Mucosa of descending colon (tissue), 3 donors: ENCODE data around the gene RASGRF2. TPM values are rescaled to one million over a fixed set of nuclear protein-coding genes. Genes with fewer than 3 reads are reported as not detected.

Experiments used
- ATAC-seq: fragments of 200-7000 bp; cut with Tn5 transposase; one replicate; pipeline ENCODE4 v1.9.1; 2020; ENCODE audit warnings: mild to moderate bottlenecking, moderate library complexity
- DNase-seq, 3 donors: peaks; one replicate each; pipeline ENCODE4 v3.0.0-alpha.2; 2020
- H3K36me3 ChIP-seq: fragments of 200-600 bp; one replicate; pipeline ENCODE4 v1.8.0; 2021; ENCODE audit warnings: low read depth, mild to moderate bottlenecking
- H3K4me1 ChIP-seq: fragments of 200-600 bp; one replicate; pipeline ENCODE4 v1.8.0; 2021; ENCODE audit warnings: low read depth, mild to moderate bottlenecking
- H3K4me3 ChIP-seq: fragments of 200-600 bp; one replicate; pipeline ENCODE4 v1.8.0; 2021; ENCODE audit warnings: mild to moderate bottlenecking
- H3K9me3 ChIP-seq: fragments of 200-600 bp; one replicate; pipeline ENCODE4 v1.8.0; 2021; ENCODE audit warnings: mild to moderate bottlenecking
- intact Hi-C, 2 donors: fragments of 100-400 bp; cut with DNase I in 1 of 2; cut with micrococcal nuclease in 1 of 2; formaldehyde crosslinking; loops; one replicate each; pipeline versions ENCODE4 v1.11.0 to v1.11.1; 2022; cut with DNase I, micrococcal nuclease
- total RNA-seq, 3 donors: library from RNA; stranded (reverse); fragmentation: NEBNext Ultra II Directional in 2 of 3; extraction: Animal tissue kit (Norgen Biotek cat#: 25700) in 2 of 3; gene quantifications; one replicate each; pipeline versions ENCODE4 v1.2.1 to v1.2.4, GENCODE V29; 2021 to 2023
- TF ChIP-seq, protein P1 (sequence below): fragments of 200-600 bp; IDR thresholded peaks from one replicate; pipeline ENCODE4 v1.8.0; 2022; ENCODE audit warnings: antibody characterized with exemption, mild to moderate bottlenecking
- donor health status: DM: no; HTN: no; CAD: no; lungs with moderate emphysema.
- donor health status: DM: no; HTN: no; CAD: no.
- donor health status: DM: no; HTN: yes; CAD: no.

Gene RASGRF2
- total RNA-seq, 3 donors from 2014 or later, result 2.0 to 8.0 (median 2.9) TPM

DNA sequence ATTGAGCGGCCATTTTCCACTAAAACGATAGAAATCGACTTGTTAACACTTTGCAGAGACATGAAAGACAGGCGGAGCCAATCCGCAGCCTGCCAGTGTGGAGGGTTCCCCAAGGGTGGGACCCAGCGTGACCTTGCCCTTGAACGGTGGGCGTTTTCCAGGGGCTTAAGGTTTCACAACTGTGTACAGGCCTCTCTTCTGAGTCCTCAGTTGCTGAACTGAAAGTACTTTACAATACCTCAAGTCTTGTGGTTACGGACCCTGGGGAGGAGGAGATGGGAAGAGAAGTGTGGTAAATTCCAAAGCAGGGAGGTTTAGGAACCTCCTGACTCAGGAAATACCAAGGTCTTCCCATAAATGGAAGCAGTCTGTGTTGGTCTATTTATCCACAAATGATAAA, 204.8 kb downstream of the RASGRF2 start:
- Histone ChIP-seq H3K9me3 (no peaks in the 10 kb centered on the region), H3K4me3 (no peak overlapping the region), H3K4me1 (no peaks in the 10 kb centered on the region), H3K36me3 (no peaks in the 10 kb centered on the region)
- intact Hi-C loops, result no loop called here
- no peak for DNase-seq
- no peak for ATAC-seq
- TF ChIP-seq, protein P1, sequence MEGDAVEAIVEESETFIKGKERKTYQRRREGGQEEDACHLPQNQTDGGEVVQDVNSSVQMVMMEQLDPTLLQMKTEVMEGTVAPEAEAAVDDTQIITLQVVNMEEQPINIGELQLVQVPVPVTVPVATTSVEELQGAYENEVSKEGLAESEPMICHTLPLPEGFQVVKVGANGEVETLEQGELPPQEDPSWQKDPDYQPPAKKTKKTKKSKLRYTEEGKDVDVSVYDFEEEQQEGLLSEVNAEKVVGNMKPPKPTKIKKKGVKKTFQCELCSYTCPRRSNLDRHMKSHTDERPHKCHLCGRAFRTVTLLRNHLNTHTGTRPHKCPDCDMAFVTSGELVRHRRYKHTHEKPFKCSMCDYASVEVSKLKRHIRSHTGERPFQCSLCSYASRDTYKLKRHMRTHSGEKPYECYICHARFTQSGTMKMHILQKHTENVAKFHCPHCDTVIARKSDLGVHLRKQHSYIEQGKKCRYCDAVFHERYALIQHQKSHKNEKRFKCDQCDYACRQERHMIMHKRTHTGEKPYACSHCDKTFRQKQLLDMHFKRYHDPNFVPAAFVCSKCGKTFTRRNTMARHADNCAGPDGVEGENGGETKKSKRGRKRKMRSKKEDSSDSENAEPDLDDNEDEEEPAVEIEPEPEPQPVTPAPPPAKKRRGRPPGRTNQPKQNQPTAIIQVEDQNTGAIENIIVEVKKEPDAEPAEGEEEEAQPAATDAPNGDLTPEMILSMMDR, result no peak

DNA sequence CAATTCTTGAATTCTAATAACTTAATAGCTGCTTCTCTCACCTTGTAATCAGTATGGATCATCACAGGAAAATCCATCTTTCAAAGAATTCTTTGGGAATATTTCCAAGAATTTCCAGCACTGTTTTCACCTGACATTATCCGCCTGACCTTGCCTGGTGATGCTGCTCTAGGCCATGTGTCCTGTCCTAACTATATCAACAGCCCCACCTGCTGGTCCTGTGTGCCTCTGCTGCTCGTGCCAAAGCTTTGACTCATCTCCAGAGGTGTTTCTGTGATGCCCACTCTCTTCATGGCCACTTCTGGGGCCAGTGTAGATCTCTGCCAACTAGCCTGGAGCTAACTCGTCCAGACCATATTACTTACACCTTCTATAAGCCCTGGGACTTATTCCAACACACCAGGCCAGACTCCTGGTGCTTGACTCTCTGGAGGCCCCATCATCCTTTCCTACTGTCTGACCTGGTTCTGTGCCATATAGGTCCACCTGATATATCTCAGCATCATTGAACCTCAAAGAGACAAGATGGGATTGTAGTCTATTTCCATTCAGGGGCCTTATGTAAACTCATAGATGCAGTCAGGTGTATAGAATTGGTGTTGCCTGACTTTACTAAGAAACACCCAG, 205.4 kb downstream of the RASGRF2 start:
- intact Hi-C loops, result no loop called here
- ATAC-seq, result peak; percentile 83
- TF ChIP-seq, protein P1, result peak; percentile 43
- Histone ChIP-seq H3K4me1 (no peaks in the 10 kb centered on the region), H3K4me3 (no peak overlapping the region), H3K36me3 (no peaks in the 10 kb centered on the region), H3K9me3 (no peaks in the 10 kb centered on the region)
- DNase-seq, result peak in 2 of 3 donors; percentile 69 to 80

DNA sequence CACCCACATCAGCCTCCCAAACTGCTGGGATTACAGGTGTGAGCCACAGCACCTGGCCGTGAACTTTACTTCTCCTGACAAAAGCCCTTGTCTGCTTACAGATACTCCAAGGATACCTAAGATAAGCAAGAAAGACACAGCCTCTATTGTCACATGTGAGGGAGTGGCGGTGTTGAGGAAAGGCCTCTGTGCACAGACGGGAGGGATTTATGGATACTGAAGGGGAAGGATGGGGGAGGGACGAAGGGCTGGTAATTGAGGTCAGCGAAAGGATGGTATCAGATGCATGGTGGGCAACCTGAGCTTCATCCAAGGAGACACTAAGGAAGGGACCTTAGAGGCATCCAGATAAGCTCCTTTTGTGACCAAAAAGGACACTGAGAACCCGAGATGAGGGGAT, 206.3 kb downstream of the RASGRF2 start:
- Histone ChIP-seq H3K4me3 (no peak overlapping the region), H3K36me3 (no peaks in the 10 kb centered on the region), H3K4me1 (no peaks in the 10 kb centered on the region), H3K9me3 (no peaks in the 10 kb centered on the region)
- no peak for ATAC-seq
- intact Hi-C loops, result no loop called here
- DNase-seq, result no peak
- TF ChIP-seq, protein P1, result no peak

DNA sequence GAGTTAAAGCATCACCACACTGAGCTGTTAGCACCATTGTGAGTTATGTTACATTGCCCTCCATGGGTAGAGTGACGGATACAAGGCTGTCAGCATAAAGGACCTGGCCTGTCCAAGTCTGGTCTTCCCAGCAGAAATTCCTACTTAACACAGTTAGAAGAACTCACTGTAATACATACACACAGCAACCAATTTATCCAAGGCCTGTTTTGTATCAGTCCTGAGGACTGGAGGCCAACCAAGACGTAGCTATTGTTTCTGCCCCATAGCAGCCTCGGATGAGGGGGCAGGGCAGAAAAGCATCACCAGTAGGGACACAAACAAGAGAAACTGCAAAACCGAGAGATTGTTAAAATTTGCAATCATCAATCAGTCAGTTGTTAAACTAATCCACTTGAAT, 206.9 kb downstream of the RASGRF2 start:
- Histone ChIP-seq H3K36me3 (no peaks in the 10 kb centered on the region), H3K9me3 (no peaks in the 10 kb centered on the region), H3K4me3 (no peak overlapping the region), H3K4me1 (no peaks in the 10 kb centered on the region)
- intact Hi-C loops, result no loop called here
- ATAC-seq, result no peak
- DNase-seq, result no peak
- TF ChIP-seq, protein P1, result no peak

DNA sequence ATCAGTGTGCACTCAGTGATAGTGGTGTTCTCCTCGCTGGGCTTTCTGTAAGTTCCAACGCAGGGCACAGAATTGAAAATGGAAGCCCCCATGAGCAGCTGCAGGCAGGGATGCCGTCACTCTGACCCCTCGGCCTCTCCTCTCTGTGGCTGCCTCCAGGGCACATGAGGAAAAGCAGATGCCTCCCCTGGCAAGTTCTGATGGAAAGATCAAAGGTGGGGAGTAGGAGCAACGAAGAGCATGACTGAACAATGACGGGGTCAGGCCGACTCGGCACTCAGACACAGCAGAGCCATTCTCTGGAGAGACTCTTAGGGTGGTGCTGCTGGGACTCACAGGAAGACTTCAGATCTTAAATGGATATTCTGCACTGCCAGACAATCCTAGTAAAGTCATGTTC, 207.4 kb downstream of the RASGRF2 start:
- Histone ChIP-seq H3K9me3 (no peaks in the 10 kb centered on the region), H3K4me3 (no peak overlapping the region), H3K4me1 (no peaks in the 10 kb centered on the region), H3K36me3 (no peaks in the 10 kb centered on the region)
- TF ChIP-seq, protein P1, result no peak
- DNase-seq (no peak), ATAC-seq (no peak)
- intact Hi-C loops, result no loop called here

DNA sequence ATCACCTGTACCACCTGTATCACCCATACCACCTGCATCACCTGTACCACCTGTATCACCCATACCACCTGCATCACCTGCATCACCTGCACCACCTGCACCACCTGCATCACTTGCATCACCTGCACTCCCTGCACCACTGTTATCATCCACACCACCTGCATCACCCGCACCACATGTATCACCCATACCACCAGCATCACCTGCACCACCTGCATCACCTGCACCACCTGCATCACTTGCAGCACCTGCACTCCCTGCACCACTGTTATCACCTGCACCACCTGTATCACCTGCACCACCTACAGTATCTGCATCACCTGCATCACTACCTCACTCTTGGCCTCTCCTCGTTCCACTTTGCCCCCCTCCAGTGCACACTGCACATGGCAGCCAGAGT, 209.8 kb downstream of the RASGRF2 start:
- no peaks in the 10 kb centered on the region for H3K9me3 ChIP-seq
- ATAC-seq, result no peak
- intact Hi-C loops, result no loop called here

More for the DNA sequence above, 209.8 kb downstream of the RASGRF2 start:
- Histone ChIP-seq H3K36me3 (no peaks in the 10 kb centered on the region), H3K4me1 (no peaks in the 10 kb centered on the region), H3K4me3 (no peak overlapping the region)
- TF ChIP-seq, protein P1, result no peak
- DNase-seq, result no peak
